GM10266 (cell line): ENCODE data around the gene IFI27.

ENCODE experiments used
- DNase-seq: peaks from one replicate; pipeline ENCODE4 v3.0.0; 2012; ENCODE audit errors: extremely low spot score
- CTCF ChIP-seq: IDR thresholded peaks from 2 replicates; pipeline ENCODE4 v1.5.1; 2012; ENCODE audit warnings: mild to moderate bottlenecking, low read depth; ENCODE audit not compliant: control insufficient read depth, insufficient read depth; ENCODE audit errors: missing control alignments

Gene IFI27

GRCh38 chr14:94119071-94119470 is 8.5 kb downstream of the IFI27 start:
- TF ChIP-seq CTCF: no peak
- no peak for DNase-seq

GRCh38 chr14:94120667-94121340 is 10.3 kb downstream of the IFI27 start:
- no peak for TF ChIP-seq CTCF
- no peak for DNase-seq

GRCh38 chr14:94121485-94121884 is 10.9 kb downstream of the IFI27 start:
- no peak for TF ChIP-seq CTCF
- no peak for DNase-seq

- no peak for DNase-seq
- TF ChIP-seq CTCF: no peak
Observed at GRCh38 chr14:94122438-94122837, 11.9 kb downstream of the IFI27 start.

GRCh38 chr14:94123296-94123695 is 12.8 kb downstream of the IFI27 start:
- TF ChIP-seq CTCF: no peak
- no peak for DNase-seq

- no peak for DNase-seq
- TF ChIP-seq CTCF: no peak
Observed at GRCh38 chr14:94123868-94124267, 13.3 kb downstream of the IFI27 start.

- TF ChIP-seq CTCF: no peak
- no peak for DNase-seq
Observed at GRCh38 chr14:94124582-94125377, 14.2 kb downstream of the IFI27 start.
